GM12865 (cell line): ENCODE measurements around the gene SUSD6.

ENCODE experiments used
- DNase-seq: peaks from one replicate; pipeline ENCODE4 v3.0.0; 2010; ENCODE audit warnings: low read depth
- H3K4me3 ChIP-seq: 2 replicates; pipeline ENCODE4 v1.5.1; 2011; ENCODE audit warnings: mild to moderate bottlenecking, low read depth, low read length, control low read depth
- TF ChIP-seq, protein P1 (sequence below): IDR thresholded peaks from 2 replicates; pipeline ENCODE4 v1.5.1; 2011; ENCODE audit warnings: low read length, control low read depth, low read depth, inconsistent platforms; ENCODE audit not compliant: insufficient read depth; ENCODE audit errors: missing control alignments

The SUSD6 gene

GRCh38 chr14:69619012-69619411, 7.6 kb downstream of the SUSD6 start:
- TF ChIP-seq, protein P1, sequence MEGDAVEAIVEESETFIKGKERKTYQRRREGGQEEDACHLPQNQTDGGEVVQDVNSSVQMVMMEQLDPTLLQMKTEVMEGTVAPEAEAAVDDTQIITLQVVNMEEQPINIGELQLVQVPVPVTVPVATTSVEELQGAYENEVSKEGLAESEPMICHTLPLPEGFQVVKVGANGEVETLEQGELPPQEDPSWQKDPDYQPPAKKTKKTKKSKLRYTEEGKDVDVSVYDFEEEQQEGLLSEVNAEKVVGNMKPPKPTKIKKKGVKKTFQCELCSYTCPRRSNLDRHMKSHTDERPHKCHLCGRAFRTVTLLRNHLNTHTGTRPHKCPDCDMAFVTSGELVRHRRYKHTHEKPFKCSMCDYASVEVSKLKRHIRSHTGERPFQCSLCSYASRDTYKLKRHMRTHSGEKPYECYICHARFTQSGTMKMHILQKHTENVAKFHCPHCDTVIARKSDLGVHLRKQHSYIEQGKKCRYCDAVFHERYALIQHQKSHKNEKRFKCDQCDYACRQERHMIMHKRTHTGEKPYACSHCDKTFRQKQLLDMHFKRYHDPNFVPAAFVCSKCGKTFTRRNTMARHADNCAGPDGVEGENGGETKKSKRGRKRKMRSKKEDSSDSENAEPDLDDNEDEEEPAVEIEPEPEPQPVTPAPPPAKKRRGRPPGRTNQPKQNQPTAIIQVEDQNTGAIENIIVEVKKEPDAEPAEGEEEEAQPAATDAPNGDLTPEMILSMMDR, result no peak
- H3K4me3 ChIP-seq, result no peak overlapping the region
- no peak for DNase-seq

DNA sequence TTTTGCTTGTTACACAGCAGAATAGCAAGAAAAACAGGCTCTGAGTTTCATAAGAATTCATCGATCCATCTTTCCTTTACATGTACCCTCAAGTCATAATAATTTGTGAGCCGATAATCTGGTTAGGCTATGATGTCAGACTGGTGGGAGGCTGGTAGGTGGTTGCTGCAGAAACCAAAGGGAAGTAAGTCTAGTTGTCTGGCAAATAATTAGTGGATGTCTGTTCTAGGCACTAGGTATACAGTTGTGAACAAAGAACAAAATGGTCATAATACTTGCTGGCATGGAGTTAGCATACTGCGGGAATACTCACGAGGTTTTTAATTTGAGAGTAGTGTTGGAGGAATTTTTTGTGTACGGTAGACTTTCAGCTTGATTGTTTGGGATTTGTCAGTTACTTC, 8.8 kb downstream of the SUSD6 start:
- H3K4me3 ChIP-seq, result no peak overlapping the region
- no peak for DNase-seq
- TF ChIP-seq, protein P1, result no peak

DNA sequence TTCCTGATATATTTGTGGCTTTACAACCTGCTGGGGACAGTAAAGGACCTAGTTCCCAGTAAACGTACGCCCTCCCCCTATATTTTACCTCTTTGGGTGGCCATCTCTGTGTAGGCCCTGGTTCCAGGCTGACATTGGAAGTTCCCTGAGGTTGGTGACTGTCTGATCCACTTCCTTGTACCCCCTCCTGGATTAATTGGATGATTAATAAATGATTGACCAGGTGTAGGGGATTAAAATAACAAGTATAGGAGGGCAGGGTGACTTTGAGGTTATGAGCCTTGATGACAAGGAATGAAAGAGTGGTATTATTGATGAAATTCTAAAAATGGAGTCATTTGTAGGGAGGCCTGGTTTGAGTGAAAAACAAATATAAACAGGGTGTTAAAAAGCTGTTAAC, 9.6 kb downstream of the SUSD6 start:
- DNase-seq, result no peak
- H3K4me3 ChIP-seq, result no peak overlapping the region

DNA sequence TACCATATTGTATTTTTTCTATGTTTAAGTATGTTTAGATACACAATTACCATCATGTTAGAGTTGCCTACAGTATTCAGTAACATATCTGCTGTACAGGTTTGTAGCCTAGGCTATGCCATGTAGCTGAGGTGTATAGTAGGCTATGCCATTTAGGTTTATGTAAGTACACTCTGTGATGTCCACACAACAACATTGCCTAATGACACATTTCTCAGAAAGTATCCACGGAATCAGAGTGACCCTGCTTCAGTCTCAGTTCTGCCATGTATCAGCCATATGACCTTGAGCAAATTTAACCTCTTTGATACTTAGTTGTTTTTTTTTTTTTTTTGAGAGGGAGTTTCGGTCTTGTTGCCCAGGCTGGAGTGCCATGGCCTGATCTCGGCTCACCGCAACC, 12.7 kb downstream of the SUSD6 start:
- H3K4me3 ChIP-seq, result no peak overlapping the region
- TF ChIP-seq, protein P1, result no peak
- DNase-seq, result no peak

More for the DNA sequence above, 9.6 kb downstream of the SUSD6 start:
- TF ChIP-seq, protein P1, result no peak

DNA sequence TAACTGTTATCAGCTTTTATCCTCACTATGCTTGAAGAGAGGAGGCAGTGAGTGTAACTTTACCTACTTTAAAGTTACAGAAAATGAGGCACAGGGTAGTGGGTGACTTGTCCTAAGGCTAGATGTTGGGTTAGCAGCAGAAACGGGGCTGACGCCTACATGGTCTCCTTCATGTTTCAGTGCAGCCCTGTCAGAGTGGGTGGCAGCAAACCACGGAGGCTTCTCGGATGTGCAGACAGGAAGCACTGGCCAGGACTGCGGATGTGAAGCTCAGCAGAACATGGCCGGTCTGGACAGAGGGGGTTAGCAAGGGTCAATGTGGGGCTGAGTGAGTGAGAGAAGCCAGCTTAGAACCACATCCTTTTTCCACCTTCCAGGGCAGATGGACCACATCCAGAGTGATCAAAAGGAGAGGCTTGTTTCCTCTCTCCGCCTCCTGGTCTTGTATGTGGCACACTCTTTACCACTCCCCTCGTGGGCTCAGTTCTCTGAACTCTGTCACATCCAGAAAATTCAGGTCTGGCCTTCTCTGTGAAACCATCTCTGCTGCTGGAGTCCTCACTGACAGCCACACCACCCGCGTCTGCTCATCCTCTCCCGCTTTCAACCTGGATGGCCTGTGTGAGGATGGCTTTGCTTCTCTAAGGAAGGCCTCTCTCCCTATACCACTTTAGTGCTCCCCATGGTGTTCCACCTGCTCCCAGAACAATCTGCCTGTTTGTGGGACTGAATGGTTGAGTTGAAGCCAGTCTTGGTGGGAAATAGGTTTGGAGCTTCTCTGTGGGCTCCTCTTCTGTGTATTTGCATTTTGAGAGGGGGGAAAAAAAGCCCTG, 14.1 kb downstream of the SUSD6 start:
- peak overlapping the region; percentile 46 for H3K4me3 ChIP-seq
- DNase-seq, result peak; percentile 95
- TF ChIP-seq, protein P1, result no peak

DNA sequence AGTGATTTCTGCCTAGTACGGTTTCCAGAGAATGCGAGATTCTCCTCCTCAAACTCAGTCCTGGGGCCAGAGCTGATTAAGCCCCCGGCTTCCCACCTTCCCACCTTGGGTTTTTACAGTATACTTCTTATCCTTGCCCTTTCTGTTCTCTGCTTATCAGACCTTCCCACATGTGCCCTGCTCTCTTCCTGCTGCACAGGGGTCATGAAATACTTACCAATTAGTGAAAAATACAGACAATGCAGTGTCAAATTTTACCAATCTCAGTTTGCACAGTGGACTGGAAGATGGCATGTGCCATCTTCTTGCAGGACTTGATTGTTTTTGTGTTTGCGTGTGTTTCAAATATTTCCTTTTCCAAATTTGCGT, 14.7 kb downstream of the SUSD6 start:
- TF ChIP-seq, protein P1, result no peak
- no peak for DNase-seq
- no peak overlapping the region for H3K4me3 ChIP-seq
